Naive thymus-derived CD8-positive, alpha-beta T cell (primary cell): ENCODE data around the gene L1TD1. TPM values are rescaled to one million over a fixed set of nuclear protein-coding genes. Genes with fewer than 3 reads are reported as not detected.
"Not testable (repeated sequence)": the region's sequence is repeated elsewhere in the genome, so short reads cannot be mapped to it uniquely, and the experiment has no call there.

Source experiments
- ATAC-seq, 2 donors: fragments of 150-1000 bp; cut with Tn5 transposase in 1 of 2; sonication (Bioruptor Pico), chemical (Tn5 transposase) in 1 of 2; 1 replicate in 1 of 2; 2 replicates in 1 of 2; pipeline ENCODE4 v1.10.0; 2021; ENCODE audit warnings: mild to moderate bottlenecking in 2 of 2, moderate library complexity in 2 of 2
- POLR2A ChIA-PET: fragments of 350-600 bp; sonication (Branson Sonifier 250); formaldehyde crosslinking; loops from one replicate; lab custom pipeline; 2021; ENCODE audit warnings: antibody characterized with exemption; lab: Charles Lee
- DNase-seq, 10 donors: peaks; one replicate each; pipeline versions ENCODE4 v3.0.0 to v3.0.0-alpha.2; 2020 to 2022
- H3K27ac Mint-ChIP-seq, 10 donors: one replicate each; pipeline ENCODE4 v1.8.0; 2020 to 2022; ENCODE audit warnings: mild to moderate bottlenecking in 10 of 10, mixed read lengths in 10 of 10, moderate library complexity in 4 of 10, inconsistent platforms in 1 of 10
- H3K27me3 Mint-ChIP-seq, 5 donors: one replicate each; pipeline ENCODE4 v1.8.0; 2021 to 2022; ENCODE audit warnings: mixed read lengths in 5 of 5
- H3K36me3 Mint-ChIP-seq, 3 donors: one replicate each; pipeline ENCODE4 v1.8.0; 2020 to 2022; ENCODE audit warnings: mixed read lengths in 3 of 3, mild to moderate bottlenecking in 2 of 3, inconsistent platforms in 1 of 3
- H3K4me1 Mint-ChIP-seq, 4 donors: one replicate each; pipeline ENCODE4 v1.8.0; 2021 to 2022; ENCODE audit warnings: mixed read lengths in 4 of 4
- H3K4me3 Mint-ChIP-seq, 10 donors: one replicate each; pipeline ENCODE4 v1.8.0; 2020 to 2022; ENCODE audit warnings: mild to moderate bottlenecking in 10 of 10, mixed read lengths in 10 of 10, moderate library complexity in 6 of 10, inconsistent platforms in 1 of 10
- H3K9me3 Mint-ChIP-seq, 9 donors: one replicate each; pipeline ENCODE4 v1.8.0; 2020 to 2022; ENCODE audit warnings: mixed read lengths in 9 of 9, mild to moderate bottlenecking in 3 of 9, inconsistent platforms in 1 of 9, moderate library complexity in 1 of 9
- polyA plus RNA-seq, 3 donors: library from polyadenylated mRNA; unstranded; fragments of 300-500 nt; fragmentation: Illumina TruSeq; gene quantifications; one replicate each; pipeline ENCODE4 v1.2.3, GENCODE V29; 2021
- total RNA-seq, 8 experiments: library from RNA in 2 of 8; stranded (reverse) in 2 of 8; gene quantifications; one replicate each; pipeline ENCODE4 v1.2.3 and lab custom pipeline; 2021 to 2026

The L1TD1 gene
- total and polyA plus RNA-seq, 5 experiments from 2014 or later: not detected

DNA sequence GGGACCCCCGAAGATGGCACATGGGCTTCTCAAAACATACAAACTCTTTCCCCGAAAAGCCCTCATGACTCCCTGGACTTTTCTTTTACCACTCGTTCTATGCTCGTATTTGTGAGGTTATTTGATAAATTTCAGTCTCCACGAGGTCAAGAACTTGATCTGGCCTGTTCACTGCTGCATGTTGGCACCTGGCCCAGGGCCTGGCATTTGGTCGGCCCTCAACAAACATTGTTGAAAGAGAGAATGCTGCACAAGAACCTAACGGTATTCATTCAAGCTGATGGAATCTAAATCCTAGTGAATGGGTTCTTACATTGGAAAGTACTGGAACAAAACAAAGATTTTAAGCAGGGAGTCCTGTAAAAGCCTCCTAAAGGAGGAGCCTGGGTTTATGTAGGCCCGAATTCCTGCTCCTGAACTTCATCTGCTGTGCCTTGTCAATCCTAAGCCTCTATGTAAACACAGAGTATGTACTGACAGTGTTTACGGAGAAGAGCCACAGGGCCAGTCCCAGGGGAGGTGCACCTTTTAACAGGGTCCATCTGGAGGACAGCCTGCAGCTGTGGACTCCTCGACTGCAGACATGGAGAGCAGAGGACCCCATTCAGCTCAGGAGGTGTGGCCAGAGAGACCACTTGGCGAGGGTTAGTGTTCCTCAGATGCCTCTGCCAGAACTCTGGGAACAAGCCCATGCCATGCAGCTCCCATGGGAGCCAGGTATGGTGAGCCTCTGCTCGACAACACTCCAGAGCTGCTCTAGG, 46.9 kb downstream of the L1TD1 start:
- Mint-ChIP-seq H3K4me3 (no peak overlapping the region), H3K27ac (no peak overlapping the region), H3K27me3 (peaks cover 0 to 7% (median 0%) of the 10 kb centered on the region in 5 donors), H3K4me1 (peaks cover 0 to 9% (median 3%) of the 10 kb centered on the region in 4 donors), H3K9me3 (no peaks in the 10 kb centered on the region), H3K36me3 (peaks cover 0 to 4% (median 0%) of the 10 kb centered on the region in 3 donors)
- no peak for DNase-seq
- ATAC-seq: no peak
- POLR2A ChIA-PET: no interaction called here

DNA sequence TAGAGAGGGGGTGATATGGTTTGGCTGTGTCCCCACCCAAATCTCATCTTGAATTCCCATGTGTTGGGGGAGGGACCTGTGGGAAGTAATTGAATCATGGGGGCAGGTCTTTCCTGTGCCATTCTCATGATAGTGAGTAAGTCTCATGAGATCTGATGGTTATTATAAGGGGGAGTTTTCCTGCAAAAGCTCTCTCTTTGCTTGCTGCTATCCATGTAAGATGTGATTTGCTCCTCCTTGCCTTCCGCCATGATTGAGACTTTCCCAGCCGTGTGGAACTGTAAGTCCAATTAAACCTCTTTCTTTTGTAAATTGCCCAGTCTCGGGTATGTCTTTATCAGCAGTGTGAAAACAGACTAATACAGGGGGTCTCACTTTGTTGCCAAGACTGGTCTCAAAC, 49.7 kb downstream of the L1TD1 start:
- H3K4me3 Mint-ChIP-seq, H3K27ac Mint-ChIP-seq, H3K27me3 Mint-ChIP-seq, H3K4me1 Mint-ChIP-seq, ATAC-seq, POLR2A ChIA-PET, H3K36me3 Mint-ChIP-seq, DNase-seq, H3K9me3 Mint-ChIP-seq: not testable (repeated sequence)

DNA sequence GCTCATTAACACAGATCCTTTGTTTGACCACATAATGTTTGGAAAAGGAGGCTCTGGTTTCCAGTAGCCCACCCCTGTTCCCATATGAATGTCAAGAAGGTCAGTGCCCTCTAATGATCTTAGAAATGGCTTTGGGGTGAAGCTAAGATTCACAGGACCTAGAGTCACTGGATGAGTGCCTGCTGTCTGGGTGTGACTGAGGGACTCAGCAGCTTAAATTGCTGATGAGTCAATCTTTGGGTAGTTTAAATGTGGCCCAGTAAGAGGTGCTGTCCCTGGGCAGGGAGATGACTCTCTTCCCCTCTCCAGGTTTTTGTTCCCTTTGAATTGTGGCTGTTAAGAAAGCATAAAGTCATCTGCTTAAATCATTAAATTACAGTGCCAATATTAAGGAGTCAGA, 50.6 kb downstream of the L1TD1 start:
- no peaks in the 10 kb centered on the region for H3K9me3 Mint-ChIP-seq
- peaks cover 0 to 9% (median 3%) of the 10 kb centered on the region in 4 donors for H3K4me1 Mint-ChIP-seq
- DNase-seq: no peak
- no peak overlapping the region for H3K27ac Mint-ChIP-seq
- POLR2A ChIA-PET: no interaction called here
- ATAC-seq: no peak
- H3K36me3 Mint-ChIP-seq: peaks cover 0 to 2% (median 0%) of the 10 kb centered on the region in 3 donors
- no peak overlapping the region for H3K4me3 Mint-ChIP-seq
- H3K27me3 Mint-ChIP-seq: peaks cover 0 to 7% (median 0%) of the 10 kb centered on the region in 5 donors

GRCh38 chr1:62247391-62248168, 52.9 kb downstream of the L1TD1 start:
- Mint-ChIP-seq H3K27me3 (peaks cover 0 to 6% (median 0%) of the 10 kb centered on the region in 5 donors), H3K4me1 (no peaks in the 10 kb centered on the region), H3K36me3 (peaks cover 0 to 2% (median 0%) of the 10 kb centered on the region in 3 donors), H3K27ac (no peak overlapping the region), H3K9me3 (no peaks in the 10 kb centered on the region), H3K4me3 (no peak overlapping the region)
- DNase-seq: no peak
- ATAC-seq: no peak
- POLR2A ChIA-PET: interaction anchor here (0.6 kb wide), 1 partner anchor 17 kb away, joined by 3 read pairs; no protein-coding TSS in a partner anchor

- DNase-seq: no peak
- H3K9me3 Mint-ChIP-seq: no peaks in the 10 kb centered on the region
- H3K27ac Mint-ChIP-seq: peak overlapping the region in 1 of 10 donors; percentile 5
- POLR2A ChIA-PET: no interaction called here
- no peak for ATAC-seq
- no peaks in the 10 kb centered on the region for H3K4me1 Mint-ChIP-seq
- no peak overlapping the region for H3K4me3 Mint-ChIP-seq
- H3K27me3 Mint-ChIP-seq: no peaks in the 10 kb centered on the region
- H3K36me3 Mint-ChIP-seq: peaks cover 0 to 2% (median 0%) of the 10 kb centered on the region in 3 donors
Measured at GRCh38 chr1:62250126-62250726, 55.6 kb downstream of the L1TD1 start.

GRCh38 chr1:62259551-62259950, 64.9 kb downstream of the L1TD1 start:
- H3K36me3 Mint-ChIP-seq: peaks cover 0 to 2% (median 0%) of the 10 kb centered on the region in 3 donors
- peaks cover 0 to 5% (median 0%) of the 10 kb centered on the region in 4 donors for H3K4me1 Mint-ChIP-seq
- ATAC-seq: no peak
- H3K4me3 Mint-ChIP-seq: no peak overlapping the region
- no peak overlapping the region for H3K27ac Mint-ChIP-seq
- no peak for DNase-seq
- peaks cover 0 to 2% (median 0%) of the 10 kb centered on the region in 9 donors for H3K9me3 Mint-ChIP-seq
- peaks cover 5 to 10% (median 6%) of the 10 kb centered on the region in 5 donors for H3K27me3 Mint-ChIP-seq
- POLR2A ChIA-PET: no interaction called here

DNA sequence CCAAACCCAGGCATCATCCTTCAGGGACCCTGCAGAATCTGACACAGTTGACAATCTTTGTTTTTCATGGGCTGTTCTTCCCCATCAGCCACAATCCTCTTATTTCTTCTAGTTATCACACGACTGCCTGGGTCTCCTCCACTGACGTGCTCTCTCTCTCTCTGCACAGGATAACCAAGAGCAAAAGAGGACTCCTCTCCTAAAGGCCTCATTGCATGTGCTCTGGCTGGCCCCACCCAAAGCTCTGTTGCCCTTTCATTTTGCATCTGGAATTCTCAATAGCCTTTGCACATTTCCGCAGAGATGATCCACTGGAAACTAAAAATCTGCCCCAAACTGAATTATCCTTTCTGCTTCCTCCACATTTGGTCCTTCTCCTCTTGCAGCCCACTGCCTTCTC, 66.0 kb downstream of the L1TD1 start:
- Mint-ChIP-seq H3K27ac (peak overlapping the region in 1 of 10 donors; percentile 8), H3K27me3 (peaks cover 5 to 10% (median 6%) of the 10 kb centered on the region in 5 donors), H3K9me3 (peaks cover 0 to 2% (median 0%) of the 10 kb centered on the region in 9 donors), H3K4me3 (no peak overlapping the region), H3K36me3 (peaks cover 0 to 2% (median 0%) of the 10 kb centered on the region in 3 donors), H3K4me1 (peaks cover 0 to 5% (median 0%) of the 10 kb centered on the region in 4 donors)
- POLR2A ChIA-PET: interaction anchor here (0.6 kb wide), 1 partner anchor 13 kb away, joined by 3 read pairs; no protein-coding TSS in a partner anchor
- ATAC-seq: no peak
- DNase-seq: no peak

Other genes starting within 250 kb of the L1TD1 start
- not detected for gene KANK4, start 124.6 kb downstream of the L1TD1 start, total RNA-seq
- gene KANK4, start 124.6 kb downstream of the L1TD1 start, polyA plus RNA-seq: not detected
- 10 to 100 TPM; 37.5 to 39.1 TPM for gene USP1, start 242.2 kb downstream of the L1TD1 start, total RNA-seq
- gene USP1, start 242.2 kb downstream of the L1TD1 start, polyA plus RNA-seq: 10 to 100 TPM; 22.2 to 25.5 (median 24.6) TPM